Endothelial cell (in vitro differentiated cells): ENCODE measurements around the gene THRB. TPM values are rescaled to one million over a fixed set of nuclear protein-coding genes. Genes with fewer than 3 reads are reported as not detected.
"Not testable (repeated sequence)": the region's sequence is repeated elsewhere in the genome, so short reads cannot be mapped to it uniquely, and the experiment has no call there.

Experiments used
- DNase-seq: peaks from one replicate; pipeline ENCODE4 v3.0.0; 2021; ENCODE audit warnings: low spot score
- H3K27ac Mint-ChIP-seq: one replicate; pipeline ENCODE4 v1.8.0; 2021; ENCODE audit warnings: mixed read lengths, inconsistent platforms; ENCODE audit not compliant: unreplicated experiment
- H3K27me3 Mint-ChIP-seq: one replicate; pipeline ENCODE4 v1.8.0; 2021; ENCODE audit warnings: mild to moderate bottlenecking, moderate library complexity, mixed read lengths, inconsistent platforms; ENCODE audit not compliant: unreplicated experiment
- H3K36me3 Mint-ChIP-seq: one replicate; pipeline ENCODE4 v1.8.0; 2021; ENCODE audit warnings: mild to moderate bottlenecking, low read depth, mixed read lengths, inconsistent platforms; ENCODE audit not compliant: unreplicated experiment
- H3K4me1 Mint-ChIP-seq: one replicate; pipeline ENCODE4 v1.8.0; 2021; ENCODE audit warnings: mild to moderate bottlenecking, mixed read lengths, inconsistent platforms; ENCODE audit not compliant: unreplicated experiment
- H3K4me3 Mint-ChIP-seq: one replicate; pipeline ENCODE4 v1.8.0; 2021; ENCODE audit warnings: mild to moderate bottlenecking, mixed read lengths, inconsistent platforms; ENCODE audit not compliant: unreplicated experiment
- H3K9me3 Mint-ChIP-seq: one replicate; pipeline ENCODE4 v1.8.0; 2021; ENCODE audit warnings: mixed read lengths, inconsistent platforms; ENCODE audit not compliant: unreplicated experiment
- total RNA-seq: library from RNA; stranded (reverse); fragmentation: NEBNext Ultra II Directional; extraction: Animal tissue kit (Norgen Biotek cat#: 25700); gene quantifications from one replicate; pipeline ENCODE4 v1.2.1, GENCODE V29; 2021; ENCODE audit not compliant: unreplicated experiment
- TF ChIP-seq, protein P1 (sequence below): fragments of 200-600 bp; sonication (generic); IDR thresholded peaks from one replicate; pipeline ENCODE4 v1.5.0; 2021; ENCODE audit warnings: antibody characterized with exemption; ENCODE audit not compliant: unreplicated experiment

THRB gene
- total RNA-seq, 1 donor from 2014 or later, result 0.38 TPM

DNA sequence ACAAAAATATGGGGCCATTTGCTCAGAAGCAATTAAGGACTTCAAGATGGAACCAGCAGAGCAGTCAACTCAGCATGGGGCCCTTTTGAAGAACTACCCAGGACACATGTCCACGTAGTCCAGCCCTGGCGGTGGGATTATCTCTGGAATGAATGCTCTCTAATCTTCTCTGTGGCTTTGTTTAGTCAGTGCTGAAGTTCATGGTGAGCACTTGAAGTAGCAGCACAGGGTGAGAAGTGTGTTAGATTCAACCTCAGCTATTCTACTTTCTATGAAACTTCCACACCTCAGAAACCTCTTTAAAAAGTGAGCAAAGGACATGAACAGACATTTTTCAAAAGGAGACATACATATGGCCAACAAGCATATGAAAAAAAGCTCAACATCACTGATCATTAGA, 74.4 kb downstream of the THRB start:
- H3K27ac Mint-ChIP-seq, result no peak overlapping the region
- TF ChIP-seq, protein P1, sequence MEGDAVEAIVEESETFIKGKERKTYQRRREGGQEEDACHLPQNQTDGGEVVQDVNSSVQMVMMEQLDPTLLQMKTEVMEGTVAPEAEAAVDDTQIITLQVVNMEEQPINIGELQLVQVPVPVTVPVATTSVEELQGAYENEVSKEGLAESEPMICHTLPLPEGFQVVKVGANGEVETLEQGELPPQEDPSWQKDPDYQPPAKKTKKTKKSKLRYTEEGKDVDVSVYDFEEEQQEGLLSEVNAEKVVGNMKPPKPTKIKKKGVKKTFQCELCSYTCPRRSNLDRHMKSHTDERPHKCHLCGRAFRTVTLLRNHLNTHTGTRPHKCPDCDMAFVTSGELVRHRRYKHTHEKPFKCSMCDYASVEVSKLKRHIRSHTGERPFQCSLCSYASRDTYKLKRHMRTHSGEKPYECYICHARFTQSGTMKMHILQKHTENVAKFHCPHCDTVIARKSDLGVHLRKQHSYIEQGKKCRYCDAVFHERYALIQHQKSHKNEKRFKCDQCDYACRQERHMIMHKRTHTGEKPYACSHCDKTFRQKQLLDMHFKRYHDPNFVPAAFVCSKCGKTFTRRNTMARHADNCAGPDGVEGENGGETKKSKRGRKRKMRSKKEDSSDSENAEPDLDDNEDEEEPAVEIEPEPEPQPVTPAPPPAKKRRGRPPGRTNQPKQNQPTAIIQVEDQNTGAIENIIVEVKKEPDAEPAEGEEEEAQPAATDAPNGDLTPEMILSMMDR, result no peak
- no peaks in the 10 kb centered on the region for H3K27me3 Mint-ChIP-seq
- H3K36me3 Mint-ChIP-seq, result no peaks in the 10 kb centered on the region
- DNase-seq, result no peak
- no peak overlapping the region for H3K4me3 Mint-ChIP-seq
- H3K4me1 Mint-ChIP-seq, result no peaks in the 10 kb centered on the region
- no peaks in the 10 kb centered on the region for H3K9me3 Mint-ChIP-seq

DNA sequence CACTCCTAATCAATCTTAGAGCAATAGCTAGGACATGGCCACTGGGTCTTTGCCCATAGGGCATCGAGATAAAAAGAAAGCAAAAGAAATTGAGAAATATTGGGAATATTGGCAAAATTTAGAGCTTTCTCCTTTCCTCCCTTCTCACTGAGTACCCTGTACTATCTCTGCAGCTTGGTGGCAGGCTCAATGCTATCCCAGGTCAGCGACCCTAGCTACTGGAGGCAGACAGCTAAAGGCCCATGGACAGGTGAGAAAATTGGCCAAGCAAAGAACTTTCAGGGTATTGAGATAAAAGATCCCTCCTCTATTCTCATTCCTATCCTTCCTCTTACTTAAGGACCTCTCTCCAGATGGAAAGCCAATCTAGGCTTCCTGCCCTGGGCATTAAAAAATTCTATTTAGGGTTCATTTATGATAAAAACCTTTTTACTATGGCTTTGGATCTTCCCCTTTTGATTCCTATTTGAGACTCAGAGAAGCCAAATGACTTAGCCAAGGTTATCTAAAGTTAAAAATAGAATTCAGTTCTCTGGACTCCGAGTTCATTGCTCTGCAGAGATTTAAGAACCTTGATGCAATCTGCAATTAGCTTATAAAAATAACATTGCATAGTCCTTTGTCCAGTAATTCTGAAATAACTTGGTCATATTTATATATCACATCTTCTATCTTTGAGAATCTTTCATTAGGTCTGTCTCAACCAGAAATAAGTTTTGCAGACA, 75.4 kb downstream of the THRB start:
- Mint-ChIP-seq H3K27me3 (no peaks in the 10 kb centered on the region), H3K4me3 (no peak overlapping the region), H3K4me1 (no peaks in the 10 kb centered on the region), H3K9me3 (no peaks in the 10 kb centered on the region), H3K36me3 (no peaks in the 10 kb centered on the region), H3K27ac (no peak overlapping the region)
- TF ChIP-seq, protein P1, result no peak
- DNase-seq, result no peak

DNA sequence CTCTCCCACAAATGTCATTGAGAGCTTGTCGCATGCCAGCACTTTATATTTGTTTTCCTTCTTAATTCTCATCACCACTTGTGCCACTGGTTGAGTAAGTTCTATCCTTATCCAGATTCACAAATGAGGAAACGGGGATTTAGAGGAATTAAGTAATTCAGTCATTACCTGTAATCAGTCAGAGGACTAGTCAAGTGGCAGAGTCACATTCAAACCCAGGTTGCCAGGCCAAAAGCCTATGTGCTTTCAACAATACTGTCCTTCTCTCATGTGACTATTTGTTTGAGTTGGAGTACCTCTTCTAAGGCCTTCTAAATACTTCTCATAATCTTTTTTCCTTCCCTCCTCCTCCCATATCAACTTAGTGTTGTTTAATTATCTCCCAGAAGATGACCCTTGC, 76.9 kb downstream of the THRB start:
- H3K27me3 Mint-ChIP-seq, result no peaks in the 10 kb centered on the region
- DNase-seq, result no peak
- no peak overlapping the region for H3K4me3 Mint-ChIP-seq
- TF ChIP-seq, protein P1, result no peak
- no peak overlapping the region for H3K27ac Mint-ChIP-seq
- no peaks in the 10 kb centered on the region for H3K36me3 Mint-ChIP-seq
- no peaks in the 10 kb centered on the region for H3K9me3 Mint-ChIP-seq
- no peaks in the 10 kb centered on the region for H3K4me1 Mint-ChIP-seq

DNA sequence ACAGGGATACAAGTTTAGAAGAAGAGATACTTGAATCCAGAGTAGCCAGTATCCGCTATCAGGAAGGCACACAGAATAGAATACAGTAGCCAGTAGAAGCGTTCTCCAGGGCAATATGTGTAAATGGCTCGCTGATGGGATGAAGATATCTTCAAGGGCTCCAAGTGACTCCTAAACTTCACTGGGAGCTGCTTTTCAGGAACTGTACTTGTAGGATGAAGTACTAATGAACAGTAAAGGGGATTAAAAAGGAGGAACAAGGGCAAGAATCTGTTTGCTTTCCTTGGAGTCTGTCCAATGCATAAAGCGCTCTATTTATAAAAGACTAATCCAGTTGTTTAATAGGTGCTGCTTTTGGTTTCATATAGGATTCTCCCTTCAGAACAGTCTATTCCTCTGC, 78.4 kb downstream of the THRB start:
- Mint-ChIP-seq H3K4me3 (no peak overlapping the region), H3K4me1 (no peaks in the 10 kb centered on the region), H3K36me3 (no peaks in the 10 kb centered on the region), H3K9me3 (no peaks in the 10 kb centered on the region), H3K27me3 (no peaks in the 10 kb centered on the region), H3K27ac (no peak overlapping the region)
- no peak for DNase-seq
- TF ChIP-seq, protein P1, result no peak

DNA sequence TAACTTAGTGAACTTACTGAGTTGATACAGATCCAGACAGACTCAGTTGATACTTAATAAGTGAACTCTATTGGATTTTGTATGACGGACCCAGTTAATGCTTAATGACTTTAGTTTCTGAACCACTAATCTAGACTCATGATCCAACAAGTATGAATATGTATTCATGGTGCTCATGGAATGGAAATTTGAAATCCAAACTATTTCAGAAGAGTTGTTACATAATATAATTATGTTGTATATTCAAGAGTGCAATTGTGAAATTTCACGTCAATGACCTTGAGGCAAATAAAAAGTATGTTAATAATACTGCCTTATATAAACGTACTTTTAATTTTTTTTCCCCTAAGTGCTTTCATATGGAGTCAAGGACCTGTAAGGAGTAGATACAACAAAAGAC, 78.8 kb downstream of the THRB start:
- TF ChIP-seq, protein P1, result no peak
- H3K27ac Mint-ChIP-seq, result no peak overlapping the region
- H3K36me3 Mint-ChIP-seq, result no peaks in the 10 kb centered on the region
- DNase-seq, result no peak
- no peaks in the 10 kb centered on the region for H3K9me3 Mint-ChIP-seq
- no peaks in the 10 kb centered on the region for H3K27me3 Mint-ChIP-seq
- no peak overlapping the region for H3K4me3 Mint-ChIP-seq
- no peaks in the 10 kb centered on the region for H3K4me1 Mint-ChIP-seq

DNA sequence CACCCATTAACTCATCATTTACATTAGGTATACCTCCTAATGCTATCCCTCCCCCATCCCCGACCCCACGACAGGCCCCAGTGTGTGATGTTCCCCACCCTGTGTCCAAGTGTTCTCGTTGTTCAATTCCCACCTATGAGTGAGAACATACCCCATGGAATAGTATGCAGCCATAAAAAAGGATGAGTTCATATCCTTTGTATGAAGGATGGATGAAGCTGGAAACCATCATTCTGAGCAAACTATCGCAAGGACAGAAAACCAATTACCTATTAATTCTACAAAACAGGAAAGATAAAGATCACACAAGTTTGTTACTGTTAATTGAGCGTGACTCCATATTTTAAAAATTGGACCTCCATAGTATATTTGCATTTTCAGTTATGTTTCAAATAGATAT, 81.0 kb downstream of the THRB start:
- not testable (repeated sequence) for H3K4me3 Mint-ChIP-seq, H3K4me1 Mint-ChIP-seq, H3K27me3 Mint-ChIP-seq, DNase-seq, H3K27ac Mint-ChIP-seq, H3K9me3 Mint-ChIP-seq, H3K36me3 Mint-ChIP-seq
